Erythroblast (primary cell): ENCODE data around the gene TRIOBP.

Experiments used
- GATA1 ChIP-seq: IDR thresholded peaks from 2 replicates; pipeline ENCODE4 v1.6.1; 2011; ENCODE audit warnings: low read depth, mild to moderate bottlenecking, control low read depth, low read length, moderate library complexity
- POLR2A ChIP-seq: IDR thresholded peaks from 2 replicates; pipeline ENCODE4 v1.6.1; 2011; ENCODE audit warnings: mild to moderate bottlenecking, low read length

DNA sequence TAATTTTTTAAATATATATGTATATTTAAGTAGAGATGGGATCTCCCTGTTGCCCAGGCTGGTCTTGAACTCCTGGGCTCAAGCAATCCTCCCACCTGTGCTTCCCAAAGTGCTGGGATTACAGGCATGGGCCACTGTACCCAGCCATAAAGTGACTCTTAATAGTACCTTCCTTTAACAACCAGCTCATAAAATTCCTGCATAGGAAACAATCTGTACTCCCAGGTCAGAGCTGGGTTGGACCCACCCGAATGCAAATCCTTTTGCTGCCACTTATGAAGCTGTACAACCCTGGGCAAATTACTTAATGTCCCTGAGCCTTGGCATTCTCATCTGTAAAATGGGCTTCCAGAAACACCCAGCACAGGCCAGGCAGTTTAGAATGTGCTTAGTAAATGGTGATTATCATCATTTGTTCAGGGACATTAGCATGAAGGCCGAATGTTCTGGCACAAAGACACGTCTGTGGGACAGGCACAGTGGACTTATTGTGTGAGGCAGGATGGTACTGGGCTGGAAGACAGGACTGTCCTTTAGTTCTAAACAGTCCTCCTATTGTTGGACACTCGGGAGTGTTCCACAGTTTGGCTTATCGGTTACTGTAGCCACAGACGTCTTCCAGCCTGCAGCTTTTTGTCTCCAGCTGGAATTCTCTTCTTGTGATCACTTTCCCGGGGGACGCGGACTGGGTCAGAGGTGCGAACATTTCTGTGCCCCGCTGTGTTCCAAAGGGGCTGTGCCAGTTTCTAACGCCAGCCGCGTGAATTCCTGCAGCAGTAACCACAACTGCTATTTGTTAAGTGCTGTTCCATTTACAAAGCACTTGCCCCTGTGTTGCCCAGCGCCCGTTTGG is 32.4 kb upstream of the TRIOBP start:
- TF ChIP-seq POLR2A (no peak), GATA1 (no peak)
